MM.1S (cell line): ENCODE data around the gene CEP70.
A peak's percentile ranks its signal among the peaks of the same experiment; 100 is the strongest.
"Not testable (repeated sequence)": the region's sequence is repeated elsewhere in the genome, so short reads cannot be mapped to it uniquely, and the experiment has no call there.

Experiments
- DNase-seq: peaks from one replicate; pipeline ENCODE4 v3.0.0-alpha.2; 2015
- H2AFZ ChIP-seq: fragments of 300-600 bp; sonication (generic); 2 replicates; pipeline ENCODE4 v1.6.0; 2016; ENCODE audit warnings: antibody characterized with exemption, low read length
- H3F3A ChIP-seq: fragments of 300-600 bp; sonication (generic); 2 replicates; pipeline ENCODE4 v1.6.1; 2016; ENCODE audit warnings: mild to moderate bottlenecking, antibody characterized with exemption, low read length, moderate library complexity, mixed read lengths; ENCODE audit not compliant: insufficient read depth
- H3K27ac ChIP-seq: fragments of 300-600 bp; sonication (generic); 2 replicates; pipeline ENCODE4 v1.5.1; 2016; ENCODE audit warnings: mild to moderate bottlenecking, low read length
- H3K27me3 ChIP-seq: fragments of 300-600 bp; sonication (generic); replicated peaks from 2 replicates; pipeline ENCODE4 v1.6.0; 2016; ENCODE audit warnings: low read length; ENCODE audit not compliant: insufficient read depth
- H3K36me3 ChIP-seq: fragments of 300-600 bp; sonication (generic); replicated peaks from 2 replicates; pipeline ENCODE4 v1.6.1; 2016; ENCODE audit warnings: mild to moderate bottlenecking, low read length, mixed read lengths; ENCODE audit not compliant: insufficient read depth
- H3K4me1 ChIP-seq: fragments of 300-600 bp; sonication (generic); 2 replicates; pipeline ENCODE4 v1.6.1; 2016; ENCODE audit warnings: low read length, mixed read lengths
- H3K4me2 ChIP-seq: fragments of 300-600 bp; sonication (generic); 2 replicates; pipeline ENCODE4 v1.6.0; 2016; ENCODE audit warnings: low read depth, low read length
- H3K4me3 ChIP-seq: fragments of 300-600 bp; sonication (generic); 2 replicates; pipeline ENCODE4 v1.5.1; 2016; ENCODE audit warnings: low read length, mixed read lengths
- H3K79me2 ChIP-seq: fragments of 300-600 bp; sonication (generic); 2 replicates; pipeline ENCODE4 v1.6.1; 2016; ENCODE audit warnings: mixed run types, low read length, mixed read lengths
- H3K9ac ChIP-seq: fragments of 300-600 bp; sonication (generic); 2 replicates; pipeline ENCODE4 v1.6.1; 2016; ENCODE audit warnings: low read length, mixed read lengths
- H3K9me2 ChIP-seq: fragments of 300-600 bp; sonication (generic); replicated peaks from 2 replicates; pipeline ENCODE4 v1.6.1; 2016; ENCODE audit warnings: mild to moderate bottlenecking, low read length, mixed read lengths; ENCODE audit not compliant: insufficient read depth
- H3K9me3 ChIP-seq: fragments of 300-600 bp; sonication (generic); replicated peaks from 2 replicates; pipeline ENCODE4 v1.6.1; 2016; ENCODE audit warnings: mild to moderate bottlenecking, low read length, mixed read lengths; ENCODE audit not compliant: insufficient read depth
- H4K20me1 ChIP-seq: fragments of 300-600 bp; sonication (generic); 2 replicates; pipeline ENCODE4 v1.6.1; 2016; ENCODE audit warnings: mild to moderate bottlenecking, low read length, moderate library complexity, mixed read lengths; ENCODE audit not compliant: insufficient read depth
- CTCF ChIP-seq: fragments of 300-600 bp; sonication (generic); IDR thresholded peaks from 2 replicates; pipeline ENCODE4 v1.5.1; 2016; ENCODE audit warnings: antibody characterized with exemption, low read length, mixed read lengths
- EZH2 ChIP-seq: fragments of 300-600 bp; sonication (generic); optimal IDR thresholded peaks from 2 replicates; pipeline ENCODE3; 2017; ENCODE audit warnings: low read depth, mild to moderate bottlenecking, antibody characterized with exemption, low read length, mixed read lengths
- EZH2phosphoT487 ChIP-seq: fragments of 300-600 bp; sonication (generic); IDR thresholded peaks from 2 replicates; pipeline ENCODE4 v1.6.1; 2018; ENCODE audit warnings: antibody characterized with exemption, low read length

The CEP70 gene

GRCh38 chr3:138491971-138492370 is 102.1 kb downstream of the CEP70 start:
- no peaks in the 10 kb centered on the region for H3K4me1 ChIP-seq
- H3K4me2 ChIP-seq = no peak overlapping the region
- no peaks in the 10 kb centered on the region for H3K79me2 ChIP-seq
- no peaks in the 10 kb centered on the region for H4K20me1 ChIP-seq
- H3K27me3 ChIP-seq = no peaks in the 10 kb centered on the region
- TF ChIP-seq EZH2phosphoT487 = no peak
- no peak for TF ChIP-seq CTCF
- TF ChIP-seq EZH2 = no peak
- no peak overlapping the region for H3K4me3 ChIP-seq
- no peaks in the 10 kb centered on the region for H3K9me2 ChIP-seq
- H3K27ac ChIP-seq = no peak overlapping the region
- H3K36me3 ChIP-seq = no peaks in the 10 kb centered on the region
- H3F3A ChIP-seq = no peaks in the 10 kb centered on the region
- DNase-seq = no peak
- no peaks in the 10 kb centered on the region for H3K9me3 ChIP-seq
- no peak overlapping the region for H2AFZ ChIP-seq
- no peak overlapping the region for H3K9ac ChIP-seq

DNA sequence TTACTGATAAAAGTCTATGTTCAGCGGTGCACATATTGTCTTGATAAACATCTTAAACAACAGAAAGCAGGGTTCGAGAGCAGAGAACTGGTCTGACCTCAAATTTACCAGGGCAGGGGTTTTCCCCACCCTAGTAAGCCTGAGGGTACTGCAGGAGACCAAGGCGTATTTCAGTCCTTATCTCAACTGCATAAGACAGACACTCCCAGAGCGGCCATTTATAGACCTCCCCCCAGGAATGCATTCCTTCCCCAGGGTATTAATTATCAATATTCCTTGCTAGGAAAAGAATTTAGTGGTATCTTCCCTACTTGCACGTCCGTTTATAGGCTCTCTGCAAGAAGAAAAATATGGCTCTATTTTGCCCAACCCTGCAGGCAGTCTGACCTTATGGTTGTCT is 107.5 kb downstream of the CEP70 start:
- not testable (repeated sequence) for H3K9ac ChIP-seq, H3K36me3 ChIP-seq, H3K27ac ChIP-seq, H3K4me3 ChIP-seq, H3K4me2 ChIP-seq, H3K27me3 ChIP-seq, H4K20me1 ChIP-seq, H3K79me2 ChIP-seq, DNase-seq, H3K4me1 ChIP-seq, H2AFZ ChIP-seq, H3K9me3 ChIP-seq, H3K9me2 ChIP-seq, H3F3A ChIP-seq

- H3K4me2 ChIP-seq, H3K27ac ChIP-seq, H2AFZ ChIP-seq, H3K4me1 ChIP-seq, H3F3A ChIP-seq, H4K20me1 ChIP-seq, H3K9me2 ChIP-seq, H3K4me3 ChIP-seq, H3K9ac ChIP-seq, H3K79me2 ChIP-seq, H3K27me3 ChIP-seq, H3K36me3 ChIP-seq, H3K9me3 ChIP-seq, DNase-seq: not testable (repeated sequence)
Observed at GRCh38 chr3:138484672-138485071, 109.4 kb downstream of the CEP70 start.

- Histone ChIP-seq H3K36me3 (no peaks in the 10 kb centered on the region), H4K20me1 (no peaks in the 10 kb centered on the region), H3F3A (no peaks in the 10 kb centered on the region), H3K27me3 (no peaks in the 10 kb centered on the region), H3K9me2 (no peaks in the 10 kb centered on the region), H3K9ac (no peak overlapping the region), H3K27ac (no peak overlapping the region), H3K79me2 (no peaks in the 10 kb centered on the region), H2AFZ (no peak overlapping the region), H3K4me2 (no peak overlapping the region), H3K4me3 (no peak overlapping the region), H3K4me1 (no peaks in the 10 kb centered on the region), H3K9me3 (no peaks in the 10 kb centered on the region)
- peak; percentile 92 for TF ChIP-seq CTCF
- TF ChIP-seq EZH2 = no peak
- TF ChIP-seq EZH2phosphoT487 = no peak
- DNase-seq = peak; percentile 44
Observed at GRCh38 chr3:138479438-138479863, 114.6 kb downstream of the CEP70 start.
